ENCODE measurements around the gene FGF12.

The FGF12 gene

GRCh38 chr3:192317564-192317963 is 409.8 kb downstream of the FGF12 start:
- no peak for DNase-seq

GRCh38 chr3:192313605-192314004 is 413.7 kb downstream of the FGF12 start:
- DNase-seq, result no peak

DNA sequence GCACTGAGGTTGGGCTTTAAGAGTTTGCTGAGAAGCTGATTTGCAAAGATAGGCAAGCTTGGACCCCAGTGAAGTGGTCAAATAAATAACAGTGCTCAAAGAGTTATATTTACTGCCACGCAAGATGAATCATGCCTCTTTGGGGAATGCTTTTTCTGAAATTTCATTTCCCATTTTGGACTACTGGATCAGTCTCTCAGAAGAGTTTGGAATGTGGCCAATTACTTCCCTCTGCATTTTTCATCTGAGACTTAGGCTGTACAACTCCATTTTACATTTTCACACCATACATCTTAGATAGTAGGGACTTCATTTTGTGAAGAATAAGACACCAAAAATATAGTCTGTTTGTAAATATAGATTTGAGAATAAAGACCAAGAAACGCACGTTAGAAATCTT is 419.7 kb downstream of the FGF12 start:
- DNase-seq, result no peak

GRCh38 chr3:192303235-192303634 is 424.1 kb downstream of the FGF12 start:
- peak; percentile 44 for DNase-seq

DNA sequence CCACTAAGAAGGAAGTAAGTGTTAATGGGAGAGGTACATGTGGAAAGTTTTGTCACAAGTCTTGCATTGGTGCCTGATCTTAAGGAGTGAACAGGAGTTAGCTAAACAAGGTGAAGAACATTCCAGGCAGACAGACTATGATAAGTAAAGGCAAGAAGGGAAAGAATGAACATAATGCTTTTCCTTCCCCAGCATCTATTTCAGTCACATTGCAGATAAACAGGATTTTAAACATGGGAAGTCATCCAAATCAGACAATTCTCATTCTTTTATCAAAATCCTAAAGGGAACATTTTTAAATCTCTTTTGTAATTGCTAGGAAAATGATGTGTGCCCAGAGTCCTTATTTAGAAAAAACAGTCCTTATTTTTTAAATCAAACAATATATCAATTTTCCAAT is 424.6 kb downstream of the FGF12 start:
- DNase-seq, result no peak

DNA sequence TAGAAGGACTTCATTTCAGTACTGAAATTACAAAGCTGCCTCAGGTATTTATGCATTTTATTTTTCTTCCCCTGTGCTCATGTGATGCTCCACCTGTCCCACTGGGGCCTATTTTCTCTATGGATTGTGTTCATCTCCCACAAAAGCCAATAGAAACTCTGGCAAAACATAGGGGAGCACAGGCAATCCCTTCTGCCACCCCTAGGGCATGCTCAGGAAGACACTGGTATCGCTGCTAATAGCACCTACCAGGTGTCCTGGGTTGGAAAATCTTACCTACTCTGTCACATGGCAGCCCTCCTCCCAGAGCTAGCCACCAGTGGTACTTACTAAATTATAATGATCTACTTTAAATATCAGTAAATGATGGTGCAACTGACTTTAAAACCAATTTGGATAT is 427.4 kb downstream of the FGF12 start:
- no peak for DNase-seq

DNA sequence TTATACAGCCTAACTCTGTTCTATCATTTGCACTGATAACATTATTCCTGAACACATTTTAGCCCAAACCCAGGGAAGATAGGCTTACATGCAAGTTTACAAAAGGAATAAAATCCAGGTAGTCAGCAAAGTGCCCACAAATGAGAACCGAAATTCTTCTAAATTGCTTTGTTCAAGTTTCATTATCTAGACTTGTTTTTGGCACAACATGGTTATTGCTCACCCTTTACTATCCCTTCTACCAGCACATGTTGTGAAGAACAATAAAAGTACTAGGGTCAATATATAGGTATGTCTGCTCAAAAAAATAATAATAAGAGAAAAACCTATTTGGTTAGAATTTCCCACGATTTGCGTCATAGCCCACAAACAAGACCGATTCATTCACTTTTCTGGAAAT is 430.5 kb downstream of the FGF12 start:
- no peak for DNase-seq

DNA sequence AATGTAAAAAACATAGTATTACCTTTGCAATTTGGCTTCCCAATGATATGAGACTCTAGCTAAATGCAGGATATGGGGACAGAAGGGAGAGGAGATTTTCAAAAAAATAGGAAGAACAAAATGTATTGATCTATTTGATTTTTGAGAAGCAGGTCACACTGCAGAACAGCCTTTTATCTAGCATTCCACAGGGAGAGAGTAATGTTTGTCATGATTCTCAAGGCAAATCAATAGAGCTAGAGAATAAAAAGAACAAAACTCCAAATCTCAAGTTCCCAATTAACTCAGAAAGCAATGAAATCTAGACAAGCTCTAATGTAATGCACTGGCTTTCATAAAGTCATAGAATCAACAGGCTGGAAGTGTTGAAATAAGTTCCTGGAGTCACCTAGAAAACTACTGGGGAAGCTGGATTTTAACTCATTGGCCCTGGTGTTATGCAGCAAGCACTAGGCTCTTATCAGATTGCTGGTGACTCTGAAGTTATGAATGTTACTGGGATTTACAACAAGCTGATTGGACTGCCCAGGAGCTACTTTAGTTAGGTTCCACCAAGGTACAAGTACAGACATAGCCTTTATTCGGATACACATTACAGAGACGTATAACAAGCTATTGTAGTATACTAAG is 442.8 kb downstream of the FGF12 start:
- no peak for DNase-seq

GRCh38 chr3:192281207-192281880 is 446.0 kb downstream of the FGF12 start:
- no peak for DNase-seq

GRCh38 chr3:192279664-192280063 is 447.7 kb downstream of the FGF12 start:
- DNase-seq, result no peak

- no peak for DNase-seq
Observed at GRCh38 chr3:192277477-192277876, 449.9 kb downstream of the FGF12 start.

DNA sequence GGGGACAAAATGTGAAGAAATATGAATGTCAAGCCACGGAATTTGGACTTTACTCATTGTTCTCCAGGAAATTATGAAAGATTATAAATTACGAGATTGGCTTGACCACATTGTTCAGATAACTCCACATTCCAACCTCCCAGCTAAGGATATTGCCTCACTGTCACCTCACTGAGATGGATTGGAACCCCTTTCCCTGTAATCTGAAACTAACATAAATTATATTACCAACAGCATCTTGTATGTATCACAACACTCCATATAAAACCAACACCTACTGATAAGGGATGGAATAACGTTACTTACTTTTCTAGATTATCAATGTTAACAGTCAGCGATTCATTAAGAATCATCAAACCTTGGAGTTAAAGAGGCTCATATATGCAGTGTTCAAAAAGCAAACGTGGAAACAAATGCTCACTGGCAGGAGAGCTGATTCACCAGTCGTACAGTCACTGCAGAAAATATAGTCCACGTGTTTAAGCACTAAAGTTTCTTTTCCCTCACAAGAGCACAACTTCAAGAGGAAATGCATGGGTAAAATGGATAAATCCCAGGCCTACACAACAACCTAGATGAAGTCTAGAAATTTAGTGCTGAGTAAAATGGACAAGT is 451.5 kb downstream of the FGF12 start:
- DNase-seq, result no peak

DNA sequence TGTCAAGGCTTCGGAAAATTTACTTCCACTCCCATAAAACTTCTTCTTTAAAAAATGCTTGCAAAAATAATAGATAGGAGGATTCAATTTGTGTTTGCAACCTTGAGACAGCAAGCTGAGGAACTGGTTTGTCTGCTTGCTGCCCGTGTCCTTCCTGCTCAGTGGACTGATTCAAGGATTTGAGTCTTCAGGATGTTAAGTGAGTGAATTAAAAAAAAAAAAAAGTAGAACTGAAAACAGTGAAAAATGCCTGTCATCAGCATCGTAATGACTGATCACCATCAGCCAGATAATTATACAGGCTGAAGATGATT is 453.7 kb downstream of the FGF12 start:
- DNase-seq, result no peak

DNA sequence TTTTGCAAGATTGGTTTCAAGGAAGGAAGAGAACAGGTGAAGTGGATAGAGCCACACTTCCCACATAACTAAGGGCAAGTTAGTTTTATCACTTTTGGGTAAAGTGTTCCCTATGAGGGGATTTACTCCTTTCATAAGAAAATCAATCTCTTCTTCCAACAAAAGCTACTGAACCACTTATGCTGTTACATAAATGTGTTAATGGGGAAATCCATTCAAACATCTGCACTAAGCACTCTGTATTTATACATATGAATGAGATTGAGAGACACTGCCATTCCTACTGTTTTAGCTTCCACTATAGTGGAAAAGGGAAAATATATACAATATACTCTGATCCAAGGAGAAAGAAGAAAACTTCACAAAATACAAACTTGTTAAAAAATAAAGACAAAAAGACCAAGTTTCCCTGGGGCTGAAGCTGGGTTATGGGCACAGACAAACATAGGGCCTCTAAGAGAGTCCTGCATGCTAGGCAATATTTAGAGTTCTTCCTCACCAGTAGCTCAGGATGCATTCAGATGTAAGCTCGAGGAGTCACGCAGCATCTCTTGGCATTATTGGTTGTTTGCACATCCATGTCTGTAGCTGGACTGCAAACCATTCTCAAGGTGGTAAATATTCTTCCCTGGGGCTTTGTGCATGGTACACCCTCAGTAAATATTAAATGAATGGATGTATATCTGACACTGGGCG is 454.2 kb downstream of the FGF12 start:
- no peak for DNase-seq

GRCh38 chr3:192262001-192262400 is 465.3 kb downstream of the FGF12 start:
- DNase-seq, result no peak

DNA sequence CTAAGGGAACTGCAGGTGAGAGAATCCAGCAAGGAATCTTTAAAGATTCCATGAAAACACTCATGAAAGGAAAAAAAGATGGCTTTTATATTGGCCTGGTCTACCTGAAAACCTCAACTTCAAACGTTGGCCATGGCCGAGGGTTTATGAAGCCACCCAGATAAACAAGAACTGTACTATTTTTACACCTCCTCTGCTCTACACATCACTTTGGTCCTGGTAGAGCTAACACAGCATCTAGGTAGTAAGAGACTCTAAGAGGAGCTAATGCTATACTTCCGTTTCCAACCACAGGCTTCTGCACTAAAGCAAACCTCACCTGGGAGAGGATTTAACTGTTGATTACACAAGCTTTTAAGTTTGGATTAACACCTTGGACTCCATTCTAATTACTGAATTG is 466.2 kb downstream of the FGF12 start:
- DNase-seq, result no peak

GRCh38 chr3:192260116-192261010 is 467.0 kb downstream of the FGF12 start:
- DNase-seq, result no peak

DNA sequence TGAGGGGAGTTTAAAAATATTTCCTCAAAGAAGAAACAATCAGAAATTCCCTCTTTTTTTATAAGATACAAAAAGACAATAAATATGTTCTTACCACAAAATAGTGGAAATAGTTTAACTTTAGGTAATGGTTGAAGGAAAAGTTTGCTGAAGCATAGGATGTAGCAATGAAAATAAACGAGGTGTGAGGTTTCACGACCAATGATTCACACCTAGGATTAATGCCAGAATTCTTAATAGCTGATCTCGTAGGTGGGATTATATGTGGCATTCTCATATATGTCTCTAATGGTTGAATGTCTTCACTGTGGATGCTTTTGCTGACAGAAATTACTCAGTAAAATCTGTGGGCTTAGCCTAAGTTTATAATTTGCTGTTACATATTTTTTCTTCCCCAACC is 467.7 kb downstream of the FGF12 start:
- no peak for DNase-seq

- DNase-seq, result no peak
Observed at GRCh38 chr3:192258721-192259120, 468.6 kb downstream of the FGF12 start.

DNA sequence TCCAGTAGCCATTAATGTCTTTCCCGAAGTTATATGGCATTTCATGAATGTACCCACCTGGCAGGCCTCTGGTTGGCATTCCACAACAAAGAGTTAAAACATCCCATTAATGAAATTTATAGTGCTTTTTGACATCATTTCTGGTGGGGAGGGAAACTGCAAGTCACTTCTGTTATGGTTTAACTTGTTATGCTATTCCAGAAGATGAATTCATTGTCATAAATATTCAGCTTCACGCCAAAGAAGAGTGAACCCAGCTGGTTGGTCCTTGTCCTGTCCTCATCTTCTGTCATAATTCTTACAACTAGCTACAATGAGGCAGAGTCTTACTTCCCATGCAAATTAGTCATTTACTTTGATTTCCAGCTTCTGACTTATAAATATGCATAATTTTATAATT is 471.5 kb downstream of the FGF12 start:
- no peak for DNase-seq

DNA sequence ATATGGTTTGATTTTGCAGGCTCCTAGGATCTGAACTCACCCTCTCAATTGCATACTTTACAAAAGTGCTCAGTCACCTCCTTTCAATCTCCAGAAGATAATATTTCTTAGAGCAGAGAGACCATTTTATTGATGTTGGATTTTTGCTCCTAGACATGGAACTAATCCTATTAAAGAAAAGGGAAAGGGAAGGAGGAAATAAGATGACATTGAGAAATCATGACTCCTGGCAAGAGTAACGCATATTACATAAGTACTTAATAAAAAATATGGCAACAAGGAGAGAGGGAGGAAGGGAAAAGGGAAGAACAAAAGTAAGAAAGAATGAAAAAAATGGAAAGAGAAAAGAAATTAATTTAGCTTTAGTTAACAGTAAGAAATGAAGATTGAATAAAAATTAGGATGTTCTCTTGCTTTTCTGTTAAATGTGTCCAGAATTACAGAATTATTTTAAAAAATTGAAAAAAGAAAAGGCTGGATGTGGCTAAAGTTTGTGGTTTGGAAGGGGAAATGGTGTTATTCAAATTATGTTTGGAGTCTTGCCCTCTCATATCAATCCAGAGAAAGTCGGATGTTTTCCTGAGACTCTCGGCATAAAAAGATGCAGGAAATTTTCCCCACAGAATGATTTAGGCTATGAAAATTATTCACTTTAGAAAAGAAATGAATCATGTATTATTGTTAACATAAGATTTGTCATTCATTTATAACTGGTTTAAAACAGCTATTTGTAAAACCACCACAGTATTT is 474.0 kb downstream of the FGF12 start:
- no peak for DNase-seq

- no peak for DNase-seq
Observed at GRCh38 chr3:192249516-192249915, 477.8 kb downstream of the FGF12 start.
